PFSK-1 (cell line): Measurements from ENCODE around the gene ARHGDIB.

Source experiments
- POLR2AphosphoS5 ChIP-seq: IDR thresholded peaks from 2 replicates; pipeline ENCODE4 v1.6.1; 2012; ENCODE audit warnings: low read depth, mild to moderate bottlenecking, control low read depth, low read length, moderate library complexity
- TAF1 ChIP-seq: IDR thresholded peaks from 2 replicates; pipeline ENCODE4 v1.6.1; 2012; ENCODE audit warnings: low read length, control low read depth, borderline replicate concordance; ENCODE audit not compliant: insufficient read depth

- TF ChIP-seq TAF1 (no peak), POLR2AphosphoS5 (no peak)
These were observed 1.4 kb downstream of the ARHGDIB start for GRCh38 chr12:14959916-14960496.
